HL-60 (cell line): ENCODE data around the gene FAM171A1.
"Not testable (repeated sequence)": the region's sequence is repeated elsewhere in the genome, so short reads cannot be mapped to it uniquely, and the experiment has no call there.

ENCODE experiments used
- DNase-seq, 2 experiments: peaks; one replicate each; pipeline ENCODE4 v3.0.0-alpha.2; 2010 to 2020; ENCODE audit warnings: low read depth in 1 of 2, low spot score in 1 of 2
- H3K27ac ChIP-seq: fragments of 250-450 bp; sonication (Bioruptor Pico); replicated peaks from 2 replicates; pipeline ENCODE4 v1.5.1; 2020; ENCODE audit warnings: mild to moderate bottlenecking, moderate library complexity
- H3K27me3 ChIP-seq: fragments of 250-450 bp; sonication (Bioruptor Pico); 2 replicates; pipeline ENCODE4 v1.5.1; 2021; ENCODE audit warnings: mild to moderate bottlenecking, moderate library complexity; ENCODE audit not compliant: insufficient read depth, poor library complexity, severe bottlenecking
- H3K4me3 ChIP-seq: replicated peaks from 2 replicates; pipeline ENCODE4 v1.5.1; 2011; ENCODE audit warnings: mild to moderate bottlenecking, control low read depth, low read length; ENCODE audit not compliant: insufficient read depth
- GABPA ChIP-seq: IDR thresholded peaks from 2 replicates; pipeline ENCODE4 v1.6.1; 2012; ENCODE audit warnings: low read depth
- POLR2AphosphoS5 ChIP-seq: IDR thresholded peaks from 2 replicates; pipeline ENCODE4 v1.6.1; 2012; ENCODE audit warnings: low read depth
- SPI1 ChIP-seq: IDR thresholded peaks from 2 replicates; pipeline ENCODE4 v1.6.1; 2012; ENCODE audit warnings: low read depth, mild to moderate bottlenecking, borderline replicate concordance
- TF ChIP-seq, protein P1 (sequence below): IDR thresholded peaks from 2 replicates; pipeline ENCODE4 v1.6.1; 2012; ENCODE audit warnings: low read depth; ENCODE audit not compliant: insufficient replicate concordance
- TF ChIP-seq, protein P2 (sequence below): IDR thresholded peaks from one replicate; pipeline ENCODE4 v1.5.1; 2011; ENCODE audit warnings: low read length, control low read depth, inconsistent platforms; ENCODE audit not compliant: insufficient read depth

The FAM171A1 gene

DNA sequence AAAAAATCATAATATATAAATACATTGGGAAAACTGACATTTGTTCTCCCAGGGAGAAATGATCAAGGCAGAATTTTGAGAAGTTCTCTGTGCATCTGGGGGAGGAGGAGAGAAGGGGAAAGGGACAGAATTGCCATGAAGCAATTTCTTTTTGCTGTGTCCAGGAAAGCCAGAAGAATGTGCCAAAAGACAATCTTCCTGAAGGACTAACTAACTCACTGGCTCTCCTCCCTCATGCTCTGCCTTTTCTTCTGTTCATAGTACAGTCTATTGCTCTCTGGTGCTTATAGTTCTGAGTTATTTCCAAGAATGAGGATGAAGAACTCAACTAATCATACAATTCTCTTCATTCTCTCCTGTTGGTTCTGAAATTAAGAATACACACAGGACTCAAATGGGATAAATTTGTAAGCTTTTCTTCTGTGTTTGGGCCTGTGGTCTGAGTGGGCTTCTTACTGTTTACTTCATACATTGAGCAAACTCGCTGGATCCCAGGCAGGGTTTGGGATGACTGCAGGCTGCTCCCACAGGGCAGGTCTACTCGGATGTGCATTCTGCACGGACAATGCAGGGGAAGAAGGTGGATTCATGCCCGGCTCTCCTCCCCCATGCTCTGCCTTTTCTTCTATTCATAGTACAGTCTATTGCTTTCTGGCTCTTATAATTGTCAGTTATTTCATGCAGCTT lies 22.2 kb upstream of the FAM171A1 start:
- DNase-seq: no peak
- no peaks in the 10 kb centered on the region for H3K27me3 ChIP-seq
- no peak overlapping the region for H3K4me3 ChIP-seq
- no peak overlapping the region for H3K27ac ChIP-seq
- TF ChIP-seq GABPA: no peak
- TF ChIP-seq SPI1: no peak
- TF ChIP-seq POLR2AphosphoS5: no peak
- TF ChIP-seq, protein P1, sequence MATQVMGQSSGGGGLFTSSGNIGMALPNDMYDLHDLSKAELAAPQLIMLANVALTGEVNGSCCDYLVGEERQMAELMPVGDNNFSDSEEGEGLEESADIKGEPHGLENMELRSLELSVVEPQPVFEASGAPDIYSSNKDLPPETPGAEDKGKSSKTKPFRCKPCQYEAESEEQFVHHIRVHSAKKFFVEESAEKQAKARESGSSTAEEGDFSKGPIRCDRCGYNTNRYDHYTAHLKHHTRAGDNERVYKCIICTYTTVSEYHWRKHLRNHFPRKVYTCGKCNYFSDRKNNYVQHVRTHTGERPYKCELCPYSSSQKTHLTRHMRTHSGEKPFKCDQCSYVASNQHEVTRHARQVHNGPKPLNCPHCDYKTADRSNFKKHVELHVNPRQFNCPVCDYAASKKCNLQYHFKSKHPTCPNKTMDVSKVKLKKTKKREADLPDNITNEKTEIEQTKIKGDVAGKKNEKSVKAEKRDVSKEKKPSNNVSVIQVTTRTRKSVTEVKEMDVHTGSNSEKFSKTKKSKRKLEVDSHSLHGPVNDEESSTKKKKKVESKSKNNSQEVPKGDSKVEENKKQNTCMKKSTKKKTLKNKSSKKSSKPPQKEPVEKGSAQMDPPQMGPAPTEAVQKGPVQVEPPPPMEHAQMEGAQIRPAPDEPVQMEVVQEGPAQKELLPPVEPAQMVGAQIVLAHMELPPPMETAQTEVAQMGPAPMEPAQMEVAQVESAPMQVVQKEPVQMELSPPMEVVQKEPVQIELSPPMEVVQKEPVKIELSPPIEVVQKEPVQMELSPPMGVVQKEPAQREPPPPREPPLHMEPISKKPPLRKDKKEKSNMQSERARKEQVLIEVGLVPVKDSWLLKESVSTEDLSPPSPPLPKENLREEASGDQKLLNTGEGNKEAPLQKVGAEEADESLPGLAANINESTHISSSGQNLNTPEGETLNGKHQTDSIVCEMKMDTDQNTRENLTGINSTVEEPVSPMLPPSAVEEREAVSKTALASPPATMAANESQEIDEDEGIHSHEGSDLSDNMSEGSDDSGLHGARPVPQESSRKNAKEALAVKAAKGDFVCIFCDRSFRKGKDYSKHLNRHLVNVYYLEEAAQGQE: no peak
- TF ChIP-seq, protein P2, sequence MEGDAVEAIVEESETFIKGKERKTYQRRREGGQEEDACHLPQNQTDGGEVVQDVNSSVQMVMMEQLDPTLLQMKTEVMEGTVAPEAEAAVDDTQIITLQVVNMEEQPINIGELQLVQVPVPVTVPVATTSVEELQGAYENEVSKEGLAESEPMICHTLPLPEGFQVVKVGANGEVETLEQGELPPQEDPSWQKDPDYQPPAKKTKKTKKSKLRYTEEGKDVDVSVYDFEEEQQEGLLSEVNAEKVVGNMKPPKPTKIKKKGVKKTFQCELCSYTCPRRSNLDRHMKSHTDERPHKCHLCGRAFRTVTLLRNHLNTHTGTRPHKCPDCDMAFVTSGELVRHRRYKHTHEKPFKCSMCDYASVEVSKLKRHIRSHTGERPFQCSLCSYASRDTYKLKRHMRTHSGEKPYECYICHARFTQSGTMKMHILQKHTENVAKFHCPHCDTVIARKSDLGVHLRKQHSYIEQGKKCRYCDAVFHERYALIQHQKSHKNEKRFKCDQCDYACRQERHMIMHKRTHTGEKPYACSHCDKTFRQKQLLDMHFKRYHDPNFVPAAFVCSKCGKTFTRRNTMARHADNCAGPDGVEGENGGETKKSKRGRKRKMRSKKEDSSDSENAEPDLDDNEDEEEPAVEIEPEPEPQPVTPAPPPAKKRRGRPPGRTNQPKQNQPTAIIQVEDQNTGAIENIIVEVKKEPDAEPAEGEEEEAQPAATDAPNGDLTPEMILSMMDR: no peak

- TF ChIP-seq GABPA: no peak
- no peak for TF ChIP-seq POLR2AphosphoS5
- TF ChIP-seq, protein P2: no peak
- no peak for TF ChIP-seq SPI1
- TF ChIP-seq, protein P1: no peak
- H3K4me3 ChIP-seq: no peak overlapping the region
- H3K27me3 ChIP-seq: no peaks in the 10 kb centered on the region
- no peak overlapping the region for H3K27ac ChIP-seq
- DNase-seq: no peak
Measured at GRCh38 chr10:15391491-15391890, 20.4 kb upstream of the FAM171A1 start.

DNA sequence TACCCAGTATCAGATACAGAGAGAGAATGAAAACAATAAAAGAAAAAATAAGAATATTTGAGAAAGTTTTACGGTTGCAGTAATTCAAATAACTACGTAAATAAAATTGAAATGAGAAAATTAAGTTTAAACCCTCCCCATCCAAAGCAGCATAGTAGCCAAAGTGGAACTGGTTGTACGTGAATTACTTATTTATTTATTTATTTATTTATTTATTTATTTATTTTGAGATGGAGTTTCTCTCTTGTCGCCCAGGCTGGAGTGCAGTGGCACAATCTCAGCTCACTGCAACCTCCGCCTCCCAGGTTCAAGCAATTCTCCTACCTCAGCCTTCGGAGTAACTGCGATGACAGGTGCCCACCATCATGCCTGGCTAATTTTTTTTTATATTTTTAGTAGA lies 17.1 kb upstream of the FAM171A1 start:
- not testable (repeated sequence) for H3K27ac ChIP-seq, H3K4me3 ChIP-seq, H3K27me3 ChIP-seq, DNase-seq

- Histone ChIP-seq H3K27me3 (no peaks in the 10 kb centered on the region), H3K27ac (no peak overlapping the region), H3K4me3 (no peak overlapping the region)
- TF ChIP-seq, protein P1: no peak
- TF ChIP-seq SPI1: no peak
- TF ChIP-seq GABPA: no peak
- TF ChIP-seq, protein P2: no peak
- no peak for TF ChIP-seq POLR2AphosphoS5
- no peak for DNase-seq
Measured at GRCh38 chr10:15387021-15387420, 15.9 kb upstream of the FAM171A1 start.
